Brain (organoid and tissue), 1 donor: ENCODE data around the gene BFSP1. TPM values are rescaled to one million over a fixed set of nuclear protein-coding genes. Genes with fewer than 3 reads are reported as not detected.

Experiments
- polyA plus RNA-seq: library from polyadenylated mRNA; stranded (reverse); fragments of 350-450 nt; fragmentation: Illumina TruSeq; extraction: RNeasy Lipid Tissue Mini Kit (QIAGEN cat#74804); gene quantifications from one replicate; pipeline ENCODE4 v1.2.3, GENCODE V29; 2015; ENCODE audit warnings: low read depth, low replicate concordance; ENCODE audit not compliant: insufficient read depth

The BFSP1 gene
- polyA plus RNA-seq, 1 donor from 2014 or later, result 3.6 TPM

Other genes with a start within 250 kb of the BFSP1 start
- 235 TPM for gene DSTN, start 38.7 kb upstream of the BFSP1 start, polyA plus RNA-seq
- gene RRBP1, start 150.9 kb upstream of the BFSP1 start, polyA plus RNA-seq, result 33.7 TPM
- not detected for gene BANF2, start 168.6 kb upstream of the BFSP1 start, polyA plus RNA-seq